ENCODE results near the gene ANOS1.

The ANOS1 gene

GRCh38 chrX:8720136-8720535 lies 11.8 kb downstream of the ANOS1 start:
- no peak for DNase-seq (ENCODE audit: low spot score)

GRCh38 chrX:8717354-8717753 lies 14.6 kb downstream of the ANOS1 start:
- no peak for DNase-seq (ENCODE audit: low spot score)

GRCh38 chrX:8714164-8714563 lies 17.8 kb downstream of the ANOS1 start:
- no peak for DNase-seq (ENCODE audit: low spot score)

GRCh38 chrX:8711401-8711800 lies 20.5 kb downstream of the ANOS1 start:
- no peak for DNase-seq (ENCODE audit: low spot score)

- no peak for DNase-seq (ENCODE audit: low spot score)
These were observed 27.8 kb downstream of the ANOS1 start for GRCh38 chrX:8704184-8704583.

GRCh38 chrX:8692871-8693270 lies 39.1 kb downstream of the ANOS1 start:
- DNase-seq (ENCODE audit: low spot score): no peak

GRCh38 chrX:8689473-8689872 lies 42.5 kb downstream of the ANOS1 start:
- no peak for DNase-seq (ENCODE audit: low spot score)

- no peak for DNase-seq (ENCODE audit: low spot score)
These were observed 43.2 kb downstream of the ANOS1 start for GRCh38 chrX:8688776-8689175.

- no peak for DNase-seq (ENCODE audit: low spot score)
These were observed 47.6 kb downstream of the ANOS1 start for GRCh38 chrX:8684201-8684965.

- DNase-seq (ENCODE audit: low spot score): no peak
These were observed 48.2 kb downstream of the ANOS1 start for GRCh38 chrX:8683687-8684086.

- DNase-seq (ENCODE audit: low spot score): no peak
These were observed 52.4 kb downstream of the ANOS1 start for GRCh38 chrX:8679550-8679949.

- no peak for DNase-seq (ENCODE audit: low spot score)
These were observed 56.8 kb downstream of the ANOS1 start for GRCh38 chrX:8675006-8675630.

GRCh38 chrX:8673201-8673600 lies 58.7 kb downstream of the ANOS1 start:
- DNase-seq (ENCODE audit: low spot score): peak; percentile 5

GRCh38 chrX:8672176-8672575 lies 59.8 kb downstream of the ANOS1 start:
- DNase-seq (ENCODE audit: low spot score): no peak

- DNase-seq (ENCODE audit: low spot score): peak; percentile 42
These were observed 63.1 kb downstream of the ANOS1 start for GRCh38 chrX:8668813-8669212.

GRCh38 chrX:8663325-8663724 lies 68.6 kb downstream of the ANOS1 start:
- no peak for DNase-seq (ENCODE audit: low spot score)

- no peak for DNase-seq (ENCODE audit: low spot score)
These were observed 74.1 kb downstream of the ANOS1 start for GRCh38 chrX:8657883-8658282.

GRCh38 chrX:8653956-8654355 lies 78.0 kb downstream of the ANOS1 start:
- DNase-seq (ENCODE audit: low spot score): no peak

- DNase-seq (ENCODE audit: low spot score): no peak
These were observed 82.0 kb downstream of the ANOS1 start for GRCh38 chrX:8649969-8650368.

- no peak for DNase-seq (ENCODE audit: low spot score)
These were observed 84.8 kb downstream of the ANOS1 start for GRCh38 chrX:8647176-8647575.

GRCh38 chrX:8639949-8640475 lies 91.9 kb downstream of the ANOS1 start:
- DNase-seq (ENCODE audit: low spot score): no peak

- DNase-seq (ENCODE audit: low spot score): no peak
These were observed 95.4 kb downstream of the ANOS1 start for GRCh38 chrX:8636497-8636896.

- no peak for DNase-seq (ENCODE audit: low spot score)
These were observed 96.1 kb downstream of the ANOS1 start for GRCh38 chrX:8635812-8636211.

- DNase-seq (ENCODE audit: low spot score): no peak
These were observed 99.0 kb downstream of the ANOS1 start for GRCh38 chrX:8632924-8633323.
